B cell (primary cell): ENCODE results near the gene GLUD1. TPM values are rescaled to one million over a fixed set of nuclear protein-coding genes. Genes with fewer than 3 reads are reported as not detected.
"Not testable (repeated sequence)": the region's sequence is repeated elsewhere in the genome, so short reads cannot be mapped to it uniquely, and the experiment has no call there.

Experiments
- ATAC-seq: fragments of 200-7000 bp; cut with Tn5 transposase; one replicate; pipeline ENCODE4 v1.10.0; 2021; ENCODE audit warnings: low read depth, mild to moderate bottlenecking, moderate number of reproducible peaks, moderate library complexity
- CTCF ChIA-PET: fragments of 350-600 bp; sonication (Branson Sonifier 250); formaldehyde crosslinking; loops from one replicate; lab custom pipeline; 2021; ENCODE audit warnings: antibody characterized with exemption, inconsistent platforms; lab: Charles Lee
- POLR2A ChIA-PET: fragments of 350-600 bp; sonication (Branson Sonifier 250); formaldehyde crosslinking; loops from one replicate; lab custom pipeline; 2021; ENCODE audit warnings: antibody characterized with exemption; lab: Charles Lee
- DNase-seq: peaks from one replicate; pipeline ENCODE4 v3.0.0; 2013
- H2AFZ ChIP-seq: 2 replicates; pipeline ENCODE4 v1.6.1; 2012; ENCODE audit warnings: mild to moderate bottlenecking, low read depth, low read length; ENCODE audit not compliant: insufficient read depth, poor library complexity, severe bottlenecking
- H3K27ac ChIP-seq, 2 donors: 1 replicate in 1 of 2; 2 replicates in 1 of 2; pipeline ENCODE4 v1.5.1; 2012 to 2013; ENCODE audit warnings: low read length in 2 of 2, mild to moderate bottlenecking in 2 of 2, moderate library complexity in 1 of 2
- H3K27me3 ChIP-seq, 4 experiments: fragments of 200-600 bp in 1 of 4; sonication (generic) in 1 of 4; replicated peaks in 1 of 4; 1 replicate in 2 of 4; 2 replicates in 2 of 4; pipeline versions ENCODE4 v1.6.1 to v1.7.0; 2013 to 2016; ENCODE audit warnings: low read length in 3 of 4, mild to moderate bottlenecking in 2 of 4, mixed read lengths in 1 of 4, moderate library complexity in 1 of 4; ENCODE audit not compliant: insufficient read depth in 4 of 4, control insufficient read depth in 3 of 4; ENCODE audit errors: control extremely low read depth in 1 of 4
- H3K36me3 ChIP-seq, 2 experiments: replicated peaks in 1 of 2; 1 replicate in 1 of 2; 2 replicates in 1 of 2; pipeline versions ENCODE4 v1.6.1 to v1.7.1; 2013; ENCODE audit warnings: low read length in 1 of 2; ENCODE audit not compliant: insufficient read depth in 2 of 2, control insufficient read depth in 1 of 2; ENCODE audit errors: control extremely low read depth in 1 of 2, extremely low read depth in 1 of 2
- H3K4me1 ChIP-seq, 2 donors: fragments of 200-600 bp in 1 of 2; sonication (generic) in 1 of 2; 1 replicate in 1 of 2; 2 replicates in 1 of 2; pipeline versions ENCODE4 v1.5.1 to v1.6.1; 2013 to 2017; ENCODE audit warnings: low read length in 2 of 2; ENCODE audit not compliant: control insufficient read depth in 2 of 2, insufficient read depth in 2 of 2
- H3K4me2 ChIP-seq: replicated peaks from 2 replicates; pipeline ENCODE3; 2012; ENCODE audit warnings: mild to moderate bottlenecking, low read depth, low read length; ENCODE audit not compliant: poor library complexity, severe bottlenecking
- H3K4me3 ChIP-seq, 5 experiments: fragments of 200-600 bp in 1 of 5; sonication (generic) in 1 of 5; 1 replicate in 3 of 5; 2 replicates in 2 of 5; pipeline versions ENCODE4 v1.5.1 to v1.7.0; 2011 to 2016; ENCODE audit warnings: low read length in 4 of 5, mild to moderate bottlenecking in 4 of 5, low read depth in 2 of 5, control low read depth in 1 of 5, moderate library complexity in 1 of 5; ENCODE audit not compliant: insufficient read depth in 1 of 5; ENCODE audit errors: control extremely low read depth in 1 of 5, extremely low read depth in 1 of 5
- H3K79me2 ChIP-seq: fragments of 200-600 bp; sonication (generic); one replicate; pipeline ENCODE4 v1.6.0; 2016; ENCODE audit warnings: low read length; ENCODE audit not compliant: control insufficient read depth, insufficient read depth
- H3K9ac ChIP-seq: fragments of 200-600 bp; sonication (generic); 2 replicates; pipeline ENCODE4 v1.6.1; 2017; ENCODE audit warnings: mild to moderate bottlenecking, low read length, moderate library complexity
- H3K9me3 ChIP-seq, 3 donors: one replicate each; pipeline versions ENCODE4 v1.6.1 to v1.7.1; 2013; ENCODE audit warnings: low read length in 2 of 3; ENCODE audit not compliant: control insufficient read depth in 2 of 3, insufficient read depth in 1 of 3; ENCODE audit errors: control extremely low read depth in 1 of 3
- H4K20me1 ChIP-seq: 2 replicates; pipeline ENCODE4 v1.6.0; 2012; ENCODE audit warnings: mild to moderate bottlenecking, low read length; ENCODE audit not compliant: insufficient read depth, control insufficient read depth, poor library complexity, severe bottlenecking
- H3K27ac Mint-ChIP-seq: one replicate; pipeline ENCODE4 v1.8.0; 2021; ENCODE audit warnings: mixed read lengths
- H3K27me3 Mint-ChIP-seq: one replicate; pipeline ENCODE4 v1.8.0; 2021; ENCODE audit warnings: mixed read lengths
- H3K4me1 Mint-ChIP-seq: one replicate; pipeline ENCODE4 v1.8.0; 2021; ENCODE audit warnings: mixed read lengths
- H3K4me3 Mint-ChIP-seq: one replicate; pipeline ENCODE4 v1.8.0; 2021; ENCODE audit warnings: mixed read lengths
- H3K9me3 Mint-ChIP-seq: one replicate; pipeline ENCODE4 v1.8.0; 2022; ENCODE audit warnings: mixed read lengths; ENCODE audit not compliant: insufficient read depth
- EZH2 ChIP-seq: IDR thresholded peaks from 2 replicates; pipeline ENCODE4 v1.6.1; 2012; ENCODE audit warnings: borderline replicate concordance, low read depth, mild to moderate bottlenecking, moderate library complexity, low read length; ENCODE audit not compliant: insufficient read depth, poor library complexity, severe bottlenecking
- WGBS: methylation state at CpG from one replicate; pipeline ENCODE4 v1.1.5; 2013; ENCODE audit warnings: missing lambda C conversion rate; ENCODE audit not compliant: insufficient coverage; 5-methylcytosine and 5-hydroxymethylcytosine counted together
- intact Hi-C: fragments of 100-400 bp; cut with micrococcal nuclease; formaldehyde crosslinking; loops from one replicate; pipeline ENCODE4 v1.10.0; 2022
- polyA plus RNA-seq: library from polyadenylated mRNA; depleted of rRNA; stranded (reverse); fragments of >200 nt; gene quantifications from 2 replicates; pipeline ENCODE4 v1.2.3, GENCODE V29; 2012
- total RNA-seq, 2 donors: library from RNA; stranded (reverse); fragments of 120-200 nt in 1 of 2; gene quantifications; 1 replicate in 1 of 2; 2 replicates in 1 of 2; pipeline versions ENCODE4 v1.2.3 to v1.2.4, GENCODE V29; 2013 to 2022
- TF ChIP-seq, protein P1 (sequence below): fragments of 200-600 bp; IDR thresholded peaks from one replicate; pipeline ENCODE4 v1.8.0; 2022; ENCODE audit warnings: antibody characterized with exemption, mild to moderate bottlenecking

GLUD1 gene
- total and polyA plus RNA-seq, 2 donors (not counting 1 experiment from before 2014, with no cell fraction given), result 29.6 to 71.5 TPM

DNA sequence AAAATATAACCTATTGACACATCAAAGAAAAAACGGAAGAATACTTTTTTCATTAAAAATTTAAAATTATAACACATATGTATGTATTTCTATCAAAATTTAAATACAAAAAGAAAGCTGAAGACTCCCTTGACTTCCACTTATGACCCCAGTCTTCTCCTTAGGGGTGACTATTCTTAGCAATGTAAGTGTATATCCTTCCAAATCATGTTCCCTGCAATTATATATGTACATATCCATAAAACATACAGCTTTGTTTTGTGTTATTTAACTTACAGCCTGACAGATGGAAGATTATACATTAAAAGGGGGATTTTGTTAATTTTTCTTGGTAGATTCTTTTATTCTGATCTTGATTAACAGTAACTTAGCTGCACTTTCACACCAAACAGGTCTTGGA lies 9.1 kb downstream of the GLUD1 start:
- Histone ChIP-seq H3K27ac (no peak overlapping the region), H3K4me2 (no peak overlapping the region), H4K20me1 (peaks cover 27% of the 10 kb centered on the region), H3K4me1 (peaks cover 8 to 12% of the 10 kb centered on the region in 2 donors), H3K9ac (no peak overlapping the region), H3K27me3 (no peaks in the 10 kb centered on the region), H3K4me3 (no peak overlapping the region), H3K36me3 (peaks cover 0 to 1% of the 10 kb centered on the region in 2 experiments), H3K79me2 (peaks cover 79% of the 10 kb centered on the region), H3K9me3 (peaks cover 0 to under 1% (median 0%) of the 10 kb centered on the region in 3 donors), H2AFZ (no peak overlapping the region)
- intact Hi-C loops, result no loop called here
- ChIA-PET CTCF (no interaction called here), POLR2A (no interaction called here)
- no peaks in the 10 kb centered on the region for H3K9me3 Mint-ChIP-seq
- no peak for TF ChIP-seq EZH2
- TF ChIP-seq, protein P1, sequence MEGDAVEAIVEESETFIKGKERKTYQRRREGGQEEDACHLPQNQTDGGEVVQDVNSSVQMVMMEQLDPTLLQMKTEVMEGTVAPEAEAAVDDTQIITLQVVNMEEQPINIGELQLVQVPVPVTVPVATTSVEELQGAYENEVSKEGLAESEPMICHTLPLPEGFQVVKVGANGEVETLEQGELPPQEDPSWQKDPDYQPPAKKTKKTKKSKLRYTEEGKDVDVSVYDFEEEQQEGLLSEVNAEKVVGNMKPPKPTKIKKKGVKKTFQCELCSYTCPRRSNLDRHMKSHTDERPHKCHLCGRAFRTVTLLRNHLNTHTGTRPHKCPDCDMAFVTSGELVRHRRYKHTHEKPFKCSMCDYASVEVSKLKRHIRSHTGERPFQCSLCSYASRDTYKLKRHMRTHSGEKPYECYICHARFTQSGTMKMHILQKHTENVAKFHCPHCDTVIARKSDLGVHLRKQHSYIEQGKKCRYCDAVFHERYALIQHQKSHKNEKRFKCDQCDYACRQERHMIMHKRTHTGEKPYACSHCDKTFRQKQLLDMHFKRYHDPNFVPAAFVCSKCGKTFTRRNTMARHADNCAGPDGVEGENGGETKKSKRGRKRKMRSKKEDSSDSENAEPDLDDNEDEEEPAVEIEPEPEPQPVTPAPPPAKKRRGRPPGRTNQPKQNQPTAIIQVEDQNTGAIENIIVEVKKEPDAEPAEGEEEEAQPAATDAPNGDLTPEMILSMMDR, result no peak
- H3K27me3 Mint-ChIP-seq, result no peaks in the 10 kb centered on the region
- no peak overlapping the region for H3K27ac Mint-ChIP-seq
- peaks cover 51% of the 10 kb centered on the region for H3K4me1 Mint-ChIP-seq
- DNase-seq (no peak), ATAC-seq (no peak)
- no CpG with 5 or more reads among the region's 1 CpG for WGBS
- no peak overlapping the region for H3K4me3 Mint-ChIP-seq

DNA sequence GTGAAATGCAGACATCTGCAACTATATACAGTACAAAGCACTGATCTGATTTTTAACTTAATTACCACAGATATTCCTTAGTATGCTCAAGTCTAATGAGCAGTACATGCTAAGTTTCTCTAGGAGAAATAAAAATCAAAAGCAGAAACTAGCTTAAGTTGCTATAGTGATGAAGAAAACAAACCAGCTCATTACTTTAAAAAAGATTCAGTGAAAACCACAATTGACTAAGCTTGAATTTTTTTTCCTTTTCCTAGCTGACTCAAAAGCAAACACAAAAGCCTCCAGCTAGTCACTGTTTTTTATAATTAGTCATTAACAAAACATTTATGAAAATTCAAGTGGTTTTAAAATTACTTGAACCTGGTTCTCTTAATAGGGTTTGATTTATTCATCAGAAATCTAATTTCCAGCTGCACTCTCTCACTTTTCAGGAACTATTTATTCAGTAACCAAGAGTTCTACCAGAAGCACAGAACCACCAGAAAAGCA lies 10.3 kb downstream of the GLUD1 start:
- H3K4me3 ChIP-seq, POLR2A ChIA-PET, H3K27me3 Mint-ChIP-seq, intact Hi-C loops, H2AFZ ChIP-seq, H3K9me3 ChIP-seq, H3K9me3 Mint-ChIP-seq, CTCF ChIA-PET, H3K27me3 ChIP-seq, H3K9ac ChIP-seq, H3K36me3 ChIP-seq: not testable (repeated sequence)
- H3K4me3 Mint-ChIP-seq, result peak overlapping the region; percentile 44
- DNase-seq, result peak; percentile 10
- Histone ChIP-seq H3K4me1 (peaks cover 8 to 12% of the 10 kb centered on the region in 2 donors), H4K20me1 (peaks cover 23% of the 10 kb centered on the region), H3K79me2 (peaks cover 69% of the 10 kb centered on the region), H3K27ac (peak overlapping the region in 1 of 2 donors; percentile 65), H3K4me2 (peak overlapping the region; percentile 15)
- ATAC-seq, result peak; percentile 53
- peak overlapping the region; percentile 66 for H3K27ac Mint-ChIP-seq
- H3K4me1 Mint-ChIP-seq, result peaks cover 44% of the 10 kb centered on the region

DNA sequence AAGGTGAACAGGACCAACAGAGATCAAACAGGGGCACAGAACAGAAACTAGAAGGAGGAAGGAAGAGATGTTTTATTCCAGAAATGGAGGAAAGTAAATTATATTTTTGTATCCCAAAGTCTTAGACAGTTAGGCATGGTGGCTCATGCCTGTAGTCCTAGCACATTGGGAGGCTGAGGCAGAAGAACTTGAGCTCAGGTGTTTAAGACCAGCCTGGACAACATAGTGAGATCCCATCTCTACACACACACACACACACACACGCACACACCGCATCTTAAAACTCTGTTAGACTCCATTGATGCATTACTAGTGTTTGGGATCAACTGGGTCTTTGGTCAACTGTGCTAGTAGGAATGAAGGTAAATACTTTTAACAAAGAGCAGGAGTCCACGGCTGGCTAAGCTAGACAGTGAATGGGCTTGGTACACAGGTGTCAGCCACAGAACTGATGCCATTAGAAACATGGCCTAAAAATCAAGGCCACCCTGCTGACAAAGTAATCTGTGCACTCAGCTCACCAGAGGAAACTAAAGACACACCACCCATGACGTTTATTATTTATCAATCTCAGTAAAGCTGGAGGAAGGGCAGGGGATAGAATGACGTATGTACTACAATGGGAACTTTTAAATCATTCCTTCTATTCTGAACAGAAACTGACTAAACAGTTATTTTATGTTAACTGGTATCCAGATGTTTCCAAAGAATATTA lies 10.9 kb downstream of the GLUD1 start:
- H3K9me3 ChIP-seq, H2AFZ ChIP-seq, CTCF ChIA-PET, H3K36me3 ChIP-seq, intact Hi-C loops, H3K4me2 ChIP-seq, H3K9me3 Mint-ChIP-seq, H3K27me3 ChIP-seq, H3K9ac ChIP-seq, POLR2A ChIA-PET, H3K4me3 ChIP-seq, H3K27me3 Mint-ChIP-seq: not testable (repeated sequence)
- 67% methylated on average over 1 of the region's 5 CpGs for WGBS
- Mint-ChIP-seq H3K4me3 (peak overlapping the region; percentile 44), H3K4me1 (peaks cover 39% of the 10 kb centered on the region), H3K27ac (peak overlapping the region; percentile 66)
- Histone ChIP-seq H3K27ac (peak overlapping the region; percentile 2 to 65), H4K20me1 (peaks cover 23% of the 10 kb centered on the region), H3K79me2 (peaks cover 67% of the 10 kb centered on the region), H3K4me1 (peaks cover 8 to 12% of the 10 kb centered on the region in 2 donors)
- ATAC-seq, result peak; percentile 49
- peak; percentile 43 for DNase-seq
